Ovary (tissue), 10 donors: Measurements from ENCODE around the gene C1QTNF8. TPM values are rescaled to one million over a fixed set of nuclear protein-coding genes. Genes with fewer than 3 reads are reported as not detected.
A peak's percentile ranks its signal among the peaks of the same experiment; 100 is the strongest.

Experiments
- DNase-seq, 5 donors: peaks; one replicate each; pipeline ENCODE4 v3.0.0-alpha.2; 2019 to 2020
- H3K27ac ChIP-seq, 2 donors: fragments of 200-600 bp; one replicate each; pipeline versions ENCODE4 v1.5.1 to v1.8.0; 2019 to 2022
- H3K27me3 ChIP-seq: fragments of 200-600 bp; one replicate; pipeline ENCODE4 v1.8.0; 2022
- H3K36me3 ChIP-seq: fragments of 200-600 bp; sonication (generic); one replicate; pipeline ENCODE4 v1.5.1; 2019
- H3K4me1 ChIP-seq: one replicate; pipeline ENCODE4 v1.8.1; 2013; ENCODE audit warnings: mild to moderate bottlenecking, moderate library complexity; ENCODE audit not compliant: insufficient read depth
- H3K4me3 ChIP-seq: fragments of 200-600 bp; sonication (generic); one replicate; pipeline ENCODE4 v1.5.1; 2017
- H3K9me3 ChIP-seq, 2 donors: fragments of 200-600 bp in 1 of 2; sonication (generic) in 1 of 2; one replicate each; pipeline versions ENCODE4 v1.5.1 to v1.8.1; 2013 to 2019; ENCODE audit warnings: mild to moderate bottlenecking in 1 of 2, moderate library complexity in 1 of 2
- EP300 ChIP-seq: sonication (generic); formaldehyde crosslinking; IDR thresholded peaks from one replicate; pipeline ENCODE4 v1.6.1; 2017; ENCODE audit warnings: antibody characterized with exemption
- POLR2A ChIP-seq: fragments of 450-650 bp; IDR thresholded peaks from one replicate; pipeline ENCODE4 v1.6.1; 2017; ENCODE audit warnings: antibody characterized with exemption, mild to moderate bottlenecking, moderate library complexity
- WGBS, 3 donors: extraction: QIAGEN DNeasy Blood & Tissue Kit in 1 of 3; methylation state at CpG; one replicate each; pipeline versions ENCODE4 v1.1.5 to v1.1.7; 2013 to 2017; 5-methylcytosine and 5-hydroxymethylcytosine counted together
- intact Hi-C, 4 donors: fragments of 100-400 bp; cut with DNase I; formaldehyde crosslinking; loops; one replicate each; pipeline versions ENCODE4 v1.11.0 to v1.15.1; 2022 to 2023
- long read RNA-seq, 3 donors: library from polyadenylated mRNA in 2 of 3; unstranded in 2 of 3; transcript quantifications; one replicate each; pipeline ENCODE4 v2.0.0 and lab custom pipeline, GENCODE V29; 2021 to 2026
- polyA plus RNA-seq, 2 donors: library from polyadenylated mRNA; stranded (reverse); fragments of 200-250 nt in 1 of 2; fragments of 350-450 nt in 1 of 2; fragmentation: Illumina TruSeq in 1 of 2; extraction: RNeasy Lipid Tissue Mini Kit (QIAGEN cat#74804) in 1 of 2; gene quantifications; one replicate each; pipeline ENCODE4 v1.2.3, GENCODE V29; 2013 to 2014
- total RNA-seq, 7 donors: library from RNA; depleted of rRNA in 2 of 7; stranded (reverse); fragments of >200 nt in 2 of 7; fragmentation: NEBNext Ultra II Directional in 3 of 7; extraction: Animal tissue kit (Norgen Biotek cat#: 25700) in 3 of 7; gene quantifications; one replicate each; pipeline versions ENCODE4 v1.1.0 to v1.2.4, GENCODE V29; 2016 to 2023
- TF ChIP-seq, protein P1 (sequence below), 3 donors: fragments of 450-650 bp in 2 of 3; fragments of 200-600 bp in 1 of 3; IDR thresholded peaks; one replicate each; pipeline versions ENCODE4 v1.5.1 to v1.8.0; 2016 to 2022; ENCODE audit warnings: antibody characterized with exemption in 3 of 3, mild to moderate bottlenecking in 1 of 3
- donor health status: DM: no; HTN: no; CAD: no; lungs with moderate emphysema.
- donor health status: DM: no; HTN: no; CAD: no.
- donor health status: Bipolar disorder and iron deficiency.
- donor health status: DM: yes; HTN: yes; CAD: no.
- donor health status: DM: no; HTN: no; CAD: no.
- donor health status: DM: yes; HTN: yes; CAD: no.

Gene C1QTNF8
- total RNA-seq (under 1 TPM in 1 of 7 donors, not detected in 6; 0.80 TPM), polyA plus RNA-seq (not detected)
- long read RNA-seq, donor 1, result 0 reads
- long read RNA-seq, donor 2, result 0 reads
- long read RNA-seq, donor 3, result 0 reads

DNA sequence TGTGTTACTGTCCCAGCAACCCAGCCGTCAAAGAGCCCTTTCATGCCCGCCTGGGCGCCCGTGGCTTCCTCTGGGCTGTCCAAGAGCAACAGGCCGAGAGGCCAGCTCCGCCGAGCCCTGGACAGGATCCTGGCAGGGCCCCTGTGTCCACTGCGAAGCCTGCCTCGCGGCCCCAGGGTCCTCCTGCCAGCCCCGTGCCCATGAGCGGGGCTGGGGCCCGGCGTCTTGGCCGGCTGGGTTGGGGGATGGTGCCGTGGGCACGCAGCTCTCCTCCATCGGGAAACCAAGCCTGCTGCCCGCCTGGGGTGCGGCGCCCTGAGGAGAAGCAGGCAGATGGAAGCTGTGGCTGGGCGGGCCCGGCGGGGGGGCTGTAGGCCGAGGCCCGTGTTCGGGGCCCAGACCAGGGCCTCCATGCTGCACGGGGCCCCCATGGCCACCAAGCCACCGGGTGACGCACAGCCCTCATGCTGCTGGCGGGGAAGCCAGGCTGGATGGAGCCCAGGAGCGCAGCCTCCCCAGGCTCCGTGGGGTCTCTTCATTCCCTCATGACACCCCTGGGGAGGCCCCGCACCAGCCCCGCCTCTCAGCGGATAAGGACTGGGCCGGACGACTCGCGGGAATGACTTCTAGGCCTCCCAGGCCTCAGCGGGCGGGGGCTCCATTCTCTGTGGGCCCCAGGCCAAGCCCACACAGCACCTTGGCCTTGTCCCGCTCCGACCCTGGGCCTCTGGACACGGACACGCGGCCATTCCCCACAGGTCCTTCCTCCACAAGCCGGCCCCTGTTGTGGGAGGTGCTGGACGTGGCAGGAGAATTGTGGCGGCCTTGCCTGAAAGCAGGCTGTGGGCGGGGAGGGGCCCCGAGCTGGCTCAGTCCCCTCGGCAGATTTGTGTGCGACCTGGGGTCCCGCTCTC is at the start of gene C1QTNF8:
TSS of gene C1QTNF8 (minus strand) at position 76 of the 914 bp plus-strand sequence. CDS start 1,322 bp downstream, outside the sequence.
- Histone ChIP-seq H3K4me3 (no peak within 1 kb of the TSS), H3K27me3 (no peaks in the 10 kb centered on the region), H3K36me3 (no peaks in the 10 kb centered on the region), H3K9me3 (no peaks in the 10 kb centered on the region), H3K4me1 (no peaks in the 10 kb centered on the region), H3K27ac (no peak within 1 kb of the TSS)
- WGBS, 3 donors, result 34 to 47% (median 40%) methylated on average over 35 to 55 of the region's 55 CpGs
- no peak for DNase-seq
- intact Hi-C loops, result loop anchor here in 2 of 4 donors (5.0 to 10.0 kb wide), 2 partner anchors 282 to 384 kb away; no protein-coding TSS in a partner anchor
- TF ChIP-seq POLR2A (no peak), EP300 (no peak)
- TF ChIP-seq, protein P1, sequence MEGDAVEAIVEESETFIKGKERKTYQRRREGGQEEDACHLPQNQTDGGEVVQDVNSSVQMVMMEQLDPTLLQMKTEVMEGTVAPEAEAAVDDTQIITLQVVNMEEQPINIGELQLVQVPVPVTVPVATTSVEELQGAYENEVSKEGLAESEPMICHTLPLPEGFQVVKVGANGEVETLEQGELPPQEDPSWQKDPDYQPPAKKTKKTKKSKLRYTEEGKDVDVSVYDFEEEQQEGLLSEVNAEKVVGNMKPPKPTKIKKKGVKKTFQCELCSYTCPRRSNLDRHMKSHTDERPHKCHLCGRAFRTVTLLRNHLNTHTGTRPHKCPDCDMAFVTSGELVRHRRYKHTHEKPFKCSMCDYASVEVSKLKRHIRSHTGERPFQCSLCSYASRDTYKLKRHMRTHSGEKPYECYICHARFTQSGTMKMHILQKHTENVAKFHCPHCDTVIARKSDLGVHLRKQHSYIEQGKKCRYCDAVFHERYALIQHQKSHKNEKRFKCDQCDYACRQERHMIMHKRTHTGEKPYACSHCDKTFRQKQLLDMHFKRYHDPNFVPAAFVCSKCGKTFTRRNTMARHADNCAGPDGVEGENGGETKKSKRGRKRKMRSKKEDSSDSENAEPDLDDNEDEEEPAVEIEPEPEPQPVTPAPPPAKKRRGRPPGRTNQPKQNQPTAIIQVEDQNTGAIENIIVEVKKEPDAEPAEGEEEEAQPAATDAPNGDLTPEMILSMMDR (IDR thresholded peaks at IDR 0.05), result no peak

GRCh38 chr16:1145383-1146100 is 49.5 kb upstream of the C1QTNF8 start:
- intact Hi-C loops, result loop anchor here in 1 of 4 donors (5.0 kb wide), 1 partner anchor 47 kb away; no protein-coding TSS in a partner anchor
- Histone ChIP-seq H3K9me3 (no peaks in the 10 kb centered on the region), H3K36me3 (no peaks in the 10 kb centered on the region), H3K27me3 (no peaks in the 10 kb centered on the region), H3K4me1 (peaks cover 4% of the 10 kb centered on the region), H3K4me3 (no peak overlapping the region), H3K27ac (peak overlapping the region; percentile 11 to 46)
- peak; percentile 50 to 72 (median 57) for DNase-seq
- TF ChIP-seq, protein P1 (IDR thresholded peaks at IDR 0.05), result no peak
- TF ChIP-seq EP300, result no peak
- no peak for TF ChIP-seq POLR2A
- whole genome bisulfite sequencing, 3 donors, result 55 to 70% (median 57%) methylated on average over 25 to 30 of the region's 30 CpGs

DNA sequence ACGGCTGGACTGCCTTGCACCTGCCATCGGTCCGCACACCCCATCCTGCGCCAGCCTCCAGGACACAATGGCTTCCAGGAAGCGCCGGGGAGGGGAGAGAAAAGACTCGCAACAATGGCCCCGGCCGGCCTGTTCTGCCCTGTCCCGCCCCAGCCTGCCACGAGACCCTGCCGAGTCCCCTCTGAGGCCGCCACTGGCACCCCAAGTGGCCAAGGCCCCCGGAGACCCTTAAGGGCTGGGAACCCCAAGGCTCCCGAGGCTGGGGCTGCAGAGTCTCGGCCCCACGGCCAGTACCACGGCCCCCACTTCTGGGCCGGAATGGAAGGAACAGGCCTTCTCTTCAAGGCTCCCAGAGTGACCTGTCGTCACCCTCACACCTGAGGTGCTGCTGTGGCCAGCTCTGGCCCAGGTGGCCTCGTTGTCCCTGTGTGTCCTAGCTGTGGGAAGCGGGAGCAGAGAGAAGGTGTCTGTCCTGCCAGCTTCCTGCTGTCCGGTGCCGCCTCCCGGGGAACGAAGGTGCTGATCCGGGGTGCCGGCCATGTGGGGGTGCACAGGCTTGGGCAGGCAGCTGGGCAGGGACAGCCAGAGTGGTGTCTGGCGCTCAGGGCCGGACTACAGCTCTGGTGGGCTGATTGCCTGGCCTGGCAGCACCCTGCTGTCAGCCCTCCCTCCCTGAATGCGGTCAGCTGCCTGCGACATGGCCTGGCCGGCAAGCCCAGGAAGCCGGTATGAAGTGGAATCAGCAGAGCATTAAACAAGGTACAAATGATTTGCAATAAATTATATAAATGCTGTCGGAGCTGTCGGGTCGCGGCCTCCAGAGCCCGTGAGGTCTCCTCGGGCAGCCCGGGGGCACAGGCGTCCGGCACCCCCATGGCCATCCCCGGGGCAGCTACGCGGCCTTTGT is 48.7 kb upstream of the C1QTNF8 start:
- 85 to 87% (median 85%) methylated on average over 39 to 46 of the region's 46 CpGs for WGBS, 3 donors
- Histone ChIP-seq H3K4me3 (no peak overlapping the region), H3K4me1 (peaks cover under 1% of the 10 kb centered on the region), H3K27me3 (no peaks in the 10 kb centered on the region), H3K9me3 (no peaks in the 10 kb centered on the region), H3K36me3 (no peaks in the 10 kb centered on the region), H3K27ac (peak overlapping the region in 1 of 2 donors; percentile 46)
- DNase-seq, result peak in 1 of 5 donors; percentile 39
- intact Hi-C loops, result loop anchor here in 1 of 4 donors (5.0 kb wide), 1 partner anchor 48 kb away; no protein-coding TSS in a partner anchor
- TF ChIP-seq POLR2A (no peak), EP300 (no peak)
- TF ChIP-seq, protein P1 (IDR thresholded peaks at IDR 0.05), result no peak
